Stomach (tissue), 9 donors: ENCODE results near the gene USP36. TPM values are rescaled to one million over a fixed set of nuclear protein-coding genes. Genes with fewer than 3 reads are reported as not detected.

Source experiments
- DNase-seq, 2 donors: peaks; one replicate each; pipeline versions ENCODE4 v3.0.0 to v3.0.0-alpha.2; 2013 to 2019
- H3K27ac ChIP-seq, 5 donors: fragments of 200-600 bp in 4 of 5; sonication (generic) in 4 of 5; one replicate each; pipeline ENCODE4 v1.5.1; 2013 to 2019; ENCODE audit warnings: mild to moderate bottlenecking in 1 of 5, moderate library complexity in 1 of 5
- H3K27me3 ChIP-seq, 3 donors: fragments of 200-600 bp; sonication (generic); one replicate each; pipeline ENCODE4 v1.5.1; 2017 to 2019; ENCODE audit warnings: mixed run types in 1 of 3
- H3K36me3 ChIP-seq, 4 donors: fragments of 200-600 bp; sonication (generic); 1 replicate in 3 of 4; 2 replicates in 1 of 4; pipeline ENCODE4 v1.5.1; 2016 to 2019
- H3K4me1 ChIP-seq, 4 donors: fragments of 200-600 bp; sonication (generic); one replicate each; pipeline ENCODE4 v1.5.1; 2016 to 2019
- H3K4me3 ChIP-seq, 4 donors: fragments of 200-600 bp; sonication (generic) in 3 of 4; one replicate each; pipeline ENCODE4 v1.5.1; 2016 to 2019; ENCODE audit warnings: mild to moderate bottlenecking in 1 of 4
- H3K9me3 ChIP-seq, 4 donors: fragments of 200-600 bp; sonication (generic); one replicate each; pipeline ENCODE4 v1.5.1; 2016 to 2019
- CTCF ChIP-seq, 7 experiments: fragments of 450-650 bp in 4 of 7; fragments of 200-600 bp in 3 of 7; sonication (generic) in 3 of 7; IDR thresholded peaks; one replicate each; pipeline ENCODE4 v1.5.1; 2016 to 2019; ENCODE audit warnings: antibody characterized with exemption in 7 of 7, control low read depth in 2 of 7, mild to moderate bottlenecking in 1 of 7
- EP300 ChIP-seq: sonication (generic); formaldehyde crosslinking; IDR thresholded peaks from one replicate; pipeline ENCODE4 v1.6.1; 2017; ENCODE audit warnings: antibody characterized with exemption
- POLR2A ChIP-seq, 4 donors: fragments of 450-650 bp; IDR thresholded peaks; one replicate each; pipeline ENCODE4 v1.6.1; 2016; ENCODE audit warnings: antibody characterized with exemption in 4 of 4, control low read depth in 2 of 4, mild to moderate bottlenecking in 1 of 4, moderate library complexity in 1 of 4
- POLR2AphosphoS5 ChIP-seq, 3 donors: sonication (generic); formaldehyde crosslinking; IDR thresholded peaks; one replicate each; pipeline ENCODE4 v1.6.1; 2016; ENCODE audit warnings: antibody characterized with exemption in 3 of 3
- WGBS, 5 donors: extraction: QIAGEN DNeasy Blood & Tissue Kit in 3 of 5; methylation state at CpG; one replicate each; pipeline versions ENCODE4 v1.1.5 to v1.1.7; 2013 to 2018; 5-methylcytosine and 5-hydroxymethylcytosine counted together
- intact Hi-C: fragments of 100-400 bp; cut with DNase I; formaldehyde crosslinking; loops from one replicate; pipeline ENCODE4 v1.15.1; 2023; ENCODE audit warnings: low total_unique reads
- polyA plus RNA-seq, 3 donors: library from polyadenylated mRNA; stranded (reverse); fragments of 200-250 nt; gene quantifications; one replicate each; pipeline ENCODE4 v1.2.3, GENCODE V29; 2013
- total RNA-seq, 5 donors: library from RNA; depleted of rRNA; stranded (reverse); fragments of >200 nt; gene quantifications; one replicate each; pipeline versions ENCODE4 v1.1.0 to v1.2.3, GENCODE V29; 2014 to 2016
- donor health status: healthy with polysubstance abuse.
- donor health status: Bipolar disorder and iron deficiency.
- donor health status: healthy.

Gene USP36
- total and polyA plus RNA-seq, 8 donors: 14.2 to 106 (median 34.8) TPM

GRCh38 chr17:78821961-78822360 lies 18.7 kb downstream of the USP36 start:
- WGBS, 5 donors: 92 to 97% (median 93%) methylated on average over 8 of the region's 8 CpGs
- no peak for TF ChIP-seq POLR2AphosphoS5 (IDR thresholded peaks at IDR 0.05)
- no peak for TF ChIP-seq POLR2A (IDR thresholded peaks at IDR 0.05)
- TF ChIP-seq EP300: no peak
- TF ChIP-seq CTCF (IDR thresholded peaks at IDR 0.05): no peak
- H3K27ac ChIP-seq: no peak overlapping the region

DNA sequence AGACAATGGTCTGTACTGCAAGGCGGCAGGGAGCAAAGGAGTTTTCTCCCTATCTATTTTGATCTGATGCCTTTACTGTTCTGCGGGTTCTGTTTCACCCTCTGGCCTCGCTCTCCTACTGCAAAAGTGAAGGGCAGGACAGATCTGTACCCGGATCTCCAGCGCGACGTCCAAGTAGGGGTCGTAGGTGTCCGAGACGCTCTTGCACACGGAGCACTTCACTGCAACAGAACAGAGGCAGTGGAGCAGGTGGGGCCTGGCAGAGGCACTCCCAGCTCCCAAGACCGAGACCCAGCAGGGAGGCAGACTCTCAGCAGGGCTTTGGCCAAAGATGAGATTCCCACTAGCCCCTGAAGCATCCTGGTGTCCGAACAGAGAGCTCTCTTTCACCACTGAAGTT lies 19.8 kb downstream of the USP36 start:
- TF ChIP-seq POLR2AphosphoS5 (IDR thresholded peaks at IDR 0.05) (no peak), EP300 (no peak), CTCF (IDR thresholded peaks at IDR 0.05) (no peak), POLR2A (IDR thresholded peaks at IDR 0.05) (no peak)
- DNase-seq: no peak
- peaks cover 0 to 5% (median 0%) of the 10 kb centered on the region in 4 donors for H3K4me1 ChIP-seq
- WGBS, 5 donors: 86 to 97% (median 93%) methylated on average over 13 of the region's 13 CpGs
- H3K36me3 ChIP-seq: peaks cover 86 to 100% (median 100%) of the 10 kb centered on the region in 4 donors
- intact Hi-C loops: no loop called here
- H3K27me3 ChIP-seq: no peaks in the 10 kb centered on the region
- H3K27ac ChIP-seq: no peak overlapping the region
- H3K9me3 ChIP-seq: no peaks in the 10 kb centered on the region
- no peak overlapping the region for H3K4me3 ChIP-seq

More at GRCh38 chr17:78821961-78822360, 18.7 kb downstream of the USP36 start:
- H3K4me3 ChIP-seq: no peak overlapping the region
- H3K27me3 ChIP-seq: no peaks in the 10 kb centered on the region
- no peaks in the 10 kb centered on the region for H3K9me3 ChIP-seq
- peaks cover 0 to 12% (median 0%) of the 10 kb centered on the region in 4 donors for H3K4me1 ChIP-seq
- intact Hi-C loops: no loop called here
- no peak for DNase-seq
- peaks cover 85 to 100% (median 100%) of the 10 kb centered on the region in 4 donors for H3K36me3 ChIP-seq

- no peak overlapping the region for H3K4me3 ChIP-seq
- 89 to 95% (median 95%) methylated on average over 18 of the region's 18 CpGs for WGBS, 5 donors
Measured at GRCh38 chr17:78819806-78820792, 20.5 kb downstream of the USP36 start.

More at GRCh38 chr17:78819806-78820792, 20.5 kb downstream of the USP36 start:
- no peak for DNase-seq
- H3K27ac ChIP-seq: peak overlapping the region in 3 of 5 donors; percentile 62 to 64 (median 64)
- TF ChIP-seq POLR2AphosphoS5 (IDR thresholded peaks at IDR 0.05) (no peak), EP300 (no peak), POLR2A (IDR thresholded peaks at IDR 0.05) (no peak), CTCF (IDR thresholded peaks at IDR 0.05) (no peak)
- intact Hi-C loops: no loop called here
- peaks cover 82 to 100% (median 100%) of the 10 kb centered on the region in 4 donors for H3K36me3 ChIP-seq
- no peaks in the 10 kb centered on the region for H3K9me3 ChIP-seq
- no peaks in the 10 kb centered on the region for H3K27me3 ChIP-seq
- peaks cover 0 to 5% (median 0%) of the 10 kb centered on the region in 4 donors for H3K4me1 ChIP-seq
